ENCODE data around the gene R3HDM4.
A peak's percentile ranks its signal among the peaks of the same experiment; 100 is the strongest.

R3HDM4 gene

DNA sequence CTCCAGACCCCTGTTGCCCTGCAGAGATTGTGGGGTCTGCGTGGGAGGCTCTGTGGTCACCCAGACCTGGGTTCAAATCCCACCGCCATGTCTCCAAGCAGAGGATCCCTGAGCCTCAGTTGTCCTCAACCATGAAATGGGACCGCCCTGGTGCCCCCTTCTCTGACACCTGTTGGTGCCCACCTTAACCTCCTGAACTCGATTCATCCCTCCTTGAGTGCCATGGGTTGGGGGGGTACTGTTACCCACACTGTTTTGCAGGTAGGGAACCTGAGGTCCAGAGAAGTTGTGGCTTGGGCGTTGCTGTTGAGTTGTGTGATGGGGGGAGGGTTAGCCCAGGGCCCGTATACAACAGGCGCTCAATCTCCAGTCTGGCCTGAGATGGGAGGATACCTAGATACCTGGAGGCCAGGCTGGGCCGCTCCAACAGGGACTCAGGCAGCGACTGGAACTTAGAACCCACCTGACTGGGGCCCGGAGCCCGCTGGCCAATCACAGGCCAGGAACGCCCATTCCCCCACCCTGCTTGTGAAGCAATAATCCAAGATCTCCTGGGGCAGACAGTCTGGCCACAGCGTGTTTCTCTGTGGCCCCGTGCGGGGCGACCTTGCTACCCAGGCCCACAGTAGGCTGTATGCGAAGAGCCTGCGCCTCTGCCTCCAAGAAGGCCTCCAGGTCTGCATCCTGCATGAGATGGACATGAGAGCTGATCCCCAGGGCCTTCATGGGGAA lies 15.6 kb upstream of the R3HDM4 start:
- no peaks in the 10 kb centered on the region for H3K9me3 Mint-ChIP-seq
- no peak for DNase-seq
- TF ChIP-seq, protein P1, sequence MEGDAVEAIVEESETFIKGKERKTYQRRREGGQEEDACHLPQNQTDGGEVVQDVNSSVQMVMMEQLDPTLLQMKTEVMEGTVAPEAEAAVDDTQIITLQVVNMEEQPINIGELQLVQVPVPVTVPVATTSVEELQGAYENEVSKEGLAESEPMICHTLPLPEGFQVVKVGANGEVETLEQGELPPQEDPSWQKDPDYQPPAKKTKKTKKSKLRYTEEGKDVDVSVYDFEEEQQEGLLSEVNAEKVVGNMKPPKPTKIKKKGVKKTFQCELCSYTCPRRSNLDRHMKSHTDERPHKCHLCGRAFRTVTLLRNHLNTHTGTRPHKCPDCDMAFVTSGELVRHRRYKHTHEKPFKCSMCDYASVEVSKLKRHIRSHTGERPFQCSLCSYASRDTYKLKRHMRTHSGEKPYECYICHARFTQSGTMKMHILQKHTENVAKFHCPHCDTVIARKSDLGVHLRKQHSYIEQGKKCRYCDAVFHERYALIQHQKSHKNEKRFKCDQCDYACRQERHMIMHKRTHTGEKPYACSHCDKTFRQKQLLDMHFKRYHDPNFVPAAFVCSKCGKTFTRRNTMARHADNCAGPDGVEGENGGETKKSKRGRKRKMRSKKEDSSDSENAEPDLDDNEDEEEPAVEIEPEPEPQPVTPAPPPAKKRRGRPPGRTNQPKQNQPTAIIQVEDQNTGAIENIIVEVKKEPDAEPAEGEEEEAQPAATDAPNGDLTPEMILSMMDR (IDR thresholded peaks at IDR 0.05), result no peak
- H3K27me3 Mint-ChIP-seq (ENCODE audit: low read depth, poor library complexity), result peaks cover 5% of the 10 kb centered on the region
- H3K4me3 Mint-ChIP-seq, result no peak overlapping the region
- peaks cover 14% of the 10 kb centered on the region for H3K36me3 Mint-ChIP-seq (ENCODE audit: low read depth)
- no peak overlapping the region for H3K27ac Mint-ChIP-seq
- H3K4me1 Mint-ChIP-seq, result peaks cover 23% of the 10 kb centered on the region

DNA sequence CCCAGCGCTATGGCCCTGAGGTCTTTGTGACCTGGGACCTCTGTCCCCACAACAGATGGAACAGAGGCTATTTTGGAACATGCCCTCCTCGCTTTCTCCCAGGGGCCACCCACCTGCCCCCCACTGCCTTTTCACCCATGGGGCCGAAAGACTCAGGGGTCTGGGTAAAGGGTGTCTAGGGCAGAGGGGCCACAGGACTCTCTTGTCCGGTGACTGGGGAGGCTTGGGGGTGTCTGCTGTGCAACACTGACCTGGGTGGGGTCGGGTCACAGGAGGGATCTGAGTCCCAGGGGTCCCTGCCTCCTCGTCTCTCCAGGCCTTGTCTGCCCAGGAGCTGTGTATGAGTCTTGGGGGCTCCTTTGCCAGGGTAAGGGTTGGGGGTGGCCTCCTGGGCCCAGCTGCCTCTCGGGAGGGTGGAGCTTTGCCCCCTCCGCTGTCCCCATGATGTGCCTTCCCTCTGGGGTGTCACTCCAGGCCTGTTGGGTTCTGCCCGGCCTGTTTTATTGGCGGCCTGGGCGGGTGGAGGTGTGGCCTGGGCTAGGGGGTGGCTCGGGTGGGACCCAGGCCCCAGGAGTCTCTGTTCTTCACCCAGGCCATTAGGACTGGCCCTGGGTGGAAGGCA lies 14.9 kb upstream of the R3HDM4 start:
- TF ChIP-seq, protein P1 (IDR thresholded peaks at IDR 0.05), result no peak
- H3K36me3 Mint-ChIP-seq (ENCODE audit: low read depth), result peaks cover 14% of the 10 kb centered on the region
- no peak overlapping the region for H3K27ac Mint-ChIP-seq
- H3K4me3 Mint-ChIP-seq, result peak overlapping the region; percentile 89
- H3K27me3 Mint-ChIP-seq (ENCODE audit: low read depth, poor library complexity), result peaks cover 5% of the 10 kb centered on the region
- DNase-seq, result peak; percentile 36
- H3K9me3 Mint-ChIP-seq, result no peaks in the 10 kb centered on the region
- peaks cover 26% of the 10 kb centered on the region for H3K4me1 Mint-ChIP-seq

DNA sequence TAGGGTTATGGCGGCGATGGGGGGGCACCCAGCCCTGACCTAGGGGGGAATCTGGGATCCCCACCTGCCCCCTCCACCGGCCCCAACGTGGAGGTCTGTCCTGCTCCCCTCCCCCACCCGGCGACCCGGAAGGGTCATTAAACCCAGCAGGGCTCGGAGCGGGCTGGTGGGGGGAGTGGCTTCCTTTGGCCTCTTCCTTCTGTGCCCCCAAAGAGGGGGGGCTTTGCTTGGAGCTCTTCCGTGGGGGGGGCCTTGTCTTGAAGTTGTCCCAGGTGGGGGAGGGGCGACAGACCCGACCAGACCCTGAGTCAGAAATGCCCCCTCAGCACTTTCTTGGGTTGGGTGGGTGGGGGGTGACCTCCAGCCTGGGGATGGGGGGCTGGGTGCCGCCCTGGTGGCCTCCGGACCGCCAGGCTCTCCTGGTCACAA lies 14.3 kb upstream of the R3HDM4 start:
- peaks cover 7% of the 10 kb centered on the region for H3K27me3 Mint-ChIP-seq (ENCODE audit: low read depth, poor library complexity)
- DNase-seq, result peak; percentile 75
- H3K4me1 Mint-ChIP-seq, result peaks cover 21% of the 10 kb centered on the region
- peak overlapping the region; percentile 45 for H3K27ac Mint-ChIP-seq
- H3K36me3 Mint-ChIP-seq (ENCODE audit: low read depth), result peaks cover 14% of the 10 kb centered on the region
- H3K4me3 Mint-ChIP-seq, result peak overlapping the region; percentile 89
- H3K9me3 Mint-ChIP-seq, result no peaks in the 10 kb centered on the region
- TF ChIP-seq, protein P1 (IDR thresholded peaks at IDR 0.05), result no peak

GRCh38 chr19:926589-927350 lies 13.8 kb upstream of the R3HDM4 start:
- Mint-ChIP-seq H3K4me3 (peak overlapping the region; percentile 89), H3K4me1 (peaks cover 19% of the 10 kb centered on the region), H3K9me3 (no peaks in the 10 kb centered on the region), H3K36me3 (ENCODE audit: low read depth) (peaks cover 14% of the 10 kb centered on the region), H3K27ac (peak overlapping the region; percentile 59), H3K27me3 (ENCODE audit: low read depth, poor library complexity) (peaks cover 13% of the 10 kb centered on the region)
- TF ChIP-seq, protein P1 (IDR thresholded peaks at IDR 0.05), result no peak
- peak; percentile 71 for DNase-seq

DNA sequence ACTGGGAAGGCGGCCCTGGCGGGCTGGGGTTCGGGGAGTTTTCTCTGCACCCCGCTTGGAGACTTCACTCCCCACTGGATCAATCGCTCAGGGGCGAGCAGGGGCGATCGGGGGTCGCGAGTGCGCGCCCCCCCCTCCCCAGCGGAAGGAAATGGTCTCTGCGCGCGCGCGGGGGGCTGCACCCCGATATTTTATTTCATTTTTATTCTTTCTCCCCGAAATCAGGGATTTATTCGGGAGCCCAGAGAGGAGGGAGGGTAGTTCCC lies 13.2 kb upstream of the R3HDM4 start:
- peaks cover 18% of the 10 kb centered on the region for H3K27me3 Mint-ChIP-seq (ENCODE audit: low read depth, poor library complexity)
- no peak for DNase-seq
- TF ChIP-seq, protein P1 (IDR thresholded peaks at IDR 0.05), result no peak
- peaks cover 20% of the 10 kb centered on the region for H3K4me1 Mint-ChIP-seq
- H3K36me3 Mint-ChIP-seq (ENCODE audit: low read depth), result peaks cover 14% of the 10 kb centered on the region
- no peak overlapping the region for H3K27ac Mint-ChIP-seq
- peak overlapping the region; percentile 78 for H3K4me3 Mint-ChIP-seq
- no peaks in the 10 kb centered on the region for H3K9me3 Mint-ChIP-seq

All from nephron progenitor cell (in vitro differentiated cells).